GM19397 (cell line): ENCODE results near the gene TOX4.
"Not testable (repeated sequence)": the region's sequence is repeated elsewhere in the genome, so short reads cannot be mapped to it uniquely, and the experiment has no call there.

ENCODE experiments used
- ATAC-seq: cut with Tn5 transposase; IDR thresholded peaks from one replicate; pipeline ENCODE4 v1.9.1; 2021; ENCODE audit warnings: mild to moderate bottlenecking, moderate library complexity; ENCODE audit not compliant: unreplicated experiment

TOX4 gene

GRCh38 chr14:21476925-21477681, at the start of gene TOX4, which contains the start of gene RAB2B:
Gene TOX4, plus strand, starts transcription at chr14:21477195. Its CDS starts 84 bp downstream, at chr14:21477279.
Gene RAB2B, minus strand, starts transcription at chr14:21476959. Its CDS starts 87 bp downstream, at chr14:21476872.
- ATAC-seq = peak; percentile 99

GRCh38 chr14:21428930-21429329, 48.1 kb upstream of the TOX4 start:
- ATAC-seq = no peak

DNA sequence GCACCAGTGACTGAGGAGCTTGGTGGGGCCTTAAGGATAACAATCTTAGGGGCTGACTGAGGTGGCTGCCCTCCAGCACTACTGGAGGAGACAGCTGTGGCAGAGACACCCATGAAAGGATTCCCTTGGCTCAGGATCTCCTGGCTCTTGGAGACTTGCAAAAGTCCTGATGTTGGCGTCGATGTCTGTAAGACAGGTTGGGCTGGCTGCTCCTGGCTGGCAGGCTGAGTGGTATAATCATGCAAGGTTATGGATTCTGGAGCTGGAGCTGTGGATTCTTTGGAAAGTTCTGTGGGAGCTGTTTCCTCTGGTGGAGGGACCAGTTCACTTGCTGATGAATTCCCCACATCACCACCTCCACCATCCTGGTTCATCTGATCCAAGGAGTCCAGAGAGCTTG, 45.9 kb upstream of the TOX4 start:
- no peak for ATAC-seq

GRCh38 chr14:21436567-21437062, 40.4 kb upstream of the TOX4 start:
- ATAC-seq = no peak

GRCh38 chr14:21437063-21437901, 39.7 kb upstream of the TOX4 start:
- peak; percentile 98 for ATAC-seq

- ATAC-seq = no peak
Measured at GRCh38 chr14:21440859-21441258, 36.1 kb upstream of the TOX4 start.

GRCh38 chr14:21442657-21443056, 34.3 kb upstream of the TOX4 start:
- not testable (repeated sequence) for ATAC-seq

DNA sequence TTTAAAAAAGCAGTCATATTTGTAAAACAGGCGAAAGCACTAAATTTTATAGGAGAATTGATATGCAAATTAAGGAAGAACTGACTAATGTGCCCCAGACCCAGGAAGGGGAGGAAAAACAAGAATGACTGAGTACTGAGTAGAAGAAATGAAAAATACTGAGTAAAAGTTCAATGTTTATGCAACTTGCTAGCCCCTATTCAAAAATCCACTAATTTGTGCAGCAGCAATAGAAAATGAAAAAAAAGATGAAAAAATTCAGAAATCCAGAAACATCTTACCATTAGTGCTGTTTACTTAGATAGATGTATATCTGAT, 27.1 kb upstream of the TOX4 start:
- no peak for ATAC-seq

DNA sequence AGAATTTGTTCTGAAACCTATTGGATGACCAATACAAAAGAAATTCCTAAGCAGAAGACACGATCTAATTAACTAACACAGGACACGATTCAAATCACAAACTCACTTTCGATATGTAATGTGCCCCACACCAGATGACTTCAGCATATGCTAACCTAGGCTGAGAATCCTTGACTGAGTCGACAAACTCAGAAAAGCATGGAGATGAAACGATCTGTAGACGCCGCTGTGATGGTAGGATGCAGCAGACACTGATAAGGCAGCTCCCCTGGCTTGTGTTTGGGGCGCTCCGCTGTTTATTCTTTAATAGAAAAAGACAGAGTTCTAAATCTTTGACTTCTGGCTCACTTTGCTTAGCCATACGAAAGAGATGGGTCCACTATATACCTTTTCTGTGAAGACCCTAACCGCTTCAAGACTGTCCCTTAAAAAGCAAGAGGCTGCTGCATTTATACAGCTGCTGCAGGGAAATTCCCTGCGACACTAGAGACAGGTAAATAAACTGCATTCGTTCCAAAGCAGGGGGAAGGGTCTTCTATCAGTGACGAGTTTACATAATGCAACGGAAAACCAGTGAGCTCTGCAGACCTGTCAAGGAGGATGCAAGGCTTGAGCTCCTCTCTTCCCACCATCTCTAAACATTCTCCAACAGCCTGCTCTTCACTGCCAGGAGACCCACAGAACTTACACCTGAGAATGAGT, 22.0 kb upstream of the TOX4 start:
- no peak for ATAC-seq

- ATAC-seq = peak; percentile 23
Measured at GRCh38 chr14:21455592-21455911, 21.4 kb upstream of the TOX4 start.

DNA sequence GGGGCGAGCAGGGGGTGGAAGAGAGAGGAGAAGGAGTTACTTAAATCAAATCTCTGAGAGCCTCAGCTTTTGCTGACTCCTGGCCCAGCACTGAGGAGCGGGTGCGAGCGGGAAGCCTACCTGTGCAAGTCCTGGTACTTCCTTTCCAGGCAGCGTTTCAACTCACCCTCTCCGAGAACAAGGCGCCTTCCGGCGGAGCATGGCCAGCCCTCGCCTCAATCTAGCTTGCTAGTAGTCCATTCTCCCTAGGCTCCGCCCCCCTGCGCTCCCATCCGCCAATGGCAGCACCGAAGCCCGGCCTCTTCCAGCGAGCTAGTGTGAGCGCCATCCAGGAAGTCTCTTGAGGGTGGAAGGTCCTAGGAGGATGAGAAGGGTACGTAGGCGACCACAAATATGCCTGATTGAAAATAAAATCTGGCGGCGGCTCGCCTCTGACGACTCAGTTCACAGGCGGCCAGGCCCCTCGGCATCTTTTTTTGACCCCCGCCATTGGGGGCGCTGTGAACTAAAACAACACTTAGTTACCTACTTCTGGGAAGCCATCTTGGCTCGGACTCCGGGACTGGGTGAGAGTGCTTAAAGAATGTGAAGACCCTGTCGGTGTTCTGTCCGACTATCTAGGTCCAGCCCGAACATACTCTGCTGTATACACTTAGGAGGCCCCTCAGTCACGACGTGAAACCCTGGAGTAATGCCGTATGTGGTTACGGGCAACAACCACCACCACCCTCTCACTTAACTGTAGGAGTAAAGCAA, 20.9 kb upstream of the TOX4 start, which contains the start of gene CHD8:
TSS of gene CHD8 (minus strand) at position 212 of the 756 bp plus-strand sequence. CDS start 24,480 bp downstream, outside the sequence.
- ATAC-seq = peak; percentile 97

DNA sequence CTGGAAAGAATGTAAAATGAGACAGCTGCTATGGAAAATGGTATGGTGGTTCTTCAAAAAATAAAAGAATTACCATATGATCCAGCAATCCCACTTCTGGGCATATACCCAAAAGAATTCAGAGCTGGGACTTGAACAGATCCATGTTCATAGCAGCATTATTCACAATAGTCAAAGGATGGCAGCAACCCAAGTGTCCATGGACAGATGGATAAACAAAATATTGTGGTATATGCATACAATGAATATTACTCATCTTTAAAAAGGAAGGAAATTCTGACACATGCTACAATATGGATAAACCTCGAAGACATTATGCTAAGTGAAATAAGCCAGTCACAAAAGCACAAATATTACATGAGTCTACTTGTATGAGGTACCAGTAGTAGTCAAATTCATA, 9.4 kb upstream of the TOX4 start:
- no peak for ATAC-seq

DNA sequence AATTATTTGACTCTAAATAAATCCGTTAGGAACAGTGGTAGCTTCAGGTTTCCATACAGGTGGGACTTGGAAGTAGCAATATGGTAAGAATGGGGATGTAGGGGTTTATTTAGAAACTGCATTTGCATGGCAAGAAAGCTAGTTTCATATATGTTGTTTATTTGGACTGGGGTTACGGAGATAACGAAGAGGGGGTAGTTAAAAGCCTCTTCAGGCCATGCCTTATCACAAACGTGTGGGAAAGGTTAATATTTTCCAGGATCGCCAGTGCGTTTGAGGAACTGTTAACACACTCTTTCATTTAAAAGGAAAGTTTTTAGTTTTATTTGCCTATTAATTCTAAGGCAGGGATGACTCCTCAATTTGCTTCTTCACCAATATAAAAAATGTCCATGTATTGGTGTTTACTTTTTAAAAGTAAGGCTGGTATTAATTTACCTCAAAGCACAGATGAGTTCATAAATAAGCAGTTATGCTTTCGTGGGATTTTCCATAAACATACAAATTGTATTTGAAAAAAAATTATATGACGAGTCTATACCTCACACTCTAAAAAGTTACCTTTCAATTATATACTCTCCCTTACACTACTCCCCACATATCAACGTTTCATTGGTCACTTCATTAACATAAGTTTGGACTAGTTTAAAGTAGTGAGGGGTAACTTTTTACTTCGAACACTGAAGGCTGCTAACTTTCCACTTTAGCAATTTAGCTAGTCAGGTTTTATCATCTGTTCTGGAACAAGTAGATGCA, 1.1 kb upstream of the TOX4 start:
- no peak for ATAC-seq

DNA sequence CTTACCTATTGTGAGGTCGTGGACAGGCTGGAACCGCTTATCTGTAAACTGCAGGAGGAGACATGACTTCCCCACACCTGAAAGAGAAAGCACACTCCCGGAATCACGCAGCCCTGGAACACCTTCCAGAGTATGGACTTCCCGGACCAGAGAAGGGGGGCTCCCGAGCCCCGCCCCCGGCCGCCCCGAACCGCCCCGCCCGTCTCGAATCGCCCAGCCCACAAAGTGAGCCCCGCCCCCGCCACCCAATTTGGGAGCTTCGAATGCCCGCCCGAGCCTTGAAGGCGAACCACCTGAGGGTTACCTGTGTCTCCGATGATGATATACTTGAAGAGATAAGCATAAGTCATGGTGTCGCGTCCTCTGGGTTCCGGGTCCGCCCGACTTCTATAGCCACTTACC, 471 bp upstream of the TOX4 start:
- peak; percentile 33 for ATAC-seq

DNA sequence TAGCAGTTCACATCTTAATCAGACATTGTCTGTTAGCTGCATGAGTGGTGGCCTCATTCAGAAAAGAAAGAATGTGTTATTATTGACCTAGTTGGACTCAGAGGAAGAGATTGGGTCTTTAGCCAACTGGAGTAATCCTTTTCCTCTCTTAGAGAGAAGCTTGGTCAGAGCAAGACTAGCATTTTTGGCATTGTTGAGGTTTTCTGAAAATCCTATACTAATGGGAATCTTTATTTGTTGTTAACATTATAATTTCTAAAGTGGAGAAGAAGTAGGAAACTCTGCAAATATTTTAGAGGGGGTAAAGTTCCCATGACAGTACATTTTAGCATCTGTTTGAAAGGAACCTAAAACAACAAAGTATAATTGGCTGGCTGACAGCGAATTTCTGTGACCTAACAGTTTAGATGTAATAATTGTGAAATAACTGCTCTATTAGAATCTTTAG, 9.7 kb downstream of the TOX4 start:
- no peak for ATAC-seq

- ATAC-seq = no peak
Measured at GRCh38 chr14:21494902-21495762, 18.1 kb downstream of the TOX4 start.

GRCh38 chr14:21496453-21496852, 19.5 kb downstream of the TOX4 start:
- no peak for ATAC-seq

DNA sequence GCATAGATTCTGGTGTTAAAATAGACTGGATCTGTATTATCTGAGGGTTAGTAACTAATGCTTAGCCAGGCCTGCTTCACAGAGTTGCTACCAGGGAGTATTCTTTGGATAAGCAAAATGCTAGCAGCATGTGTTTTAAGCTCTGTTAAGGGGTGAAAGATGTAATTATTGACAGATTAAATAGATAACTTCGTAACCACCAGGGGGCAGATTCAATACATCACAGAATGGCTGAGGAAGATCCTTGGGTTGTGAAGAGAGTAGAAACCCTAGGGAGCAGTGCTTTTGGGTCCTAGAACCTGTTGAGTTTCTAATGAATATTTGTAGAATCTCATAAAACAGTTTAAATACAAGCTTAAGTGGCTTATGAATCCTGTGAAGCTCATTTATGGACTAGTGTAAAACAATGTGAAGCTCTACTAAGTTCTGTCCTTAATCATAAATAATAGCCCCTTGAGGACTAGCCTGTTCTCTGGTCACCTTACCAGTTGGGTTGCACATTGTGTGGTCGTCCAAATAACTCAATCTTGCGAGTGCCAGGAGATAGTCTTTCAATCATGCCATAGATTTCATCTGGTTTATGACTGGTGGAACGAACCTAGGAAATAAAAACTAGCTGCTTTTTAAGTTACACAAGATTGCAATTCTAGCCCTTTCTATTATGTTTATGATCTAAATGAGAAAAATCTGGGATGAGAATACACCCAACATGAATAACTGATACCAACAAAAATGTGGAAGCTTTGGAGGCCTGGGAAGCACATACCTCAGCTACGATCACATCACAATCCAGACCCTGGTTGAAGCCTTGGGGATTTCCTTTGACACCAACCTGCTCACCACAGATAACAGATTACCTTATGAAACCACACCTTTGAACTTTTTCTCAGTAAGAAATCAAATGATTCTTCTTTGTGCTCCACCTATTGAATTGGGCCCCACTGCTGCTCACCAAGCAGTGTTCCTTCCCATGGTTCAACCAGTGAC, 21.8 kb downstream of the TOX4 start:
- ATAC-seq = no peak
